Lower leg skin (tissue), 4 donors: Measurements from ENCODE around the gene ADAM17. TPM values are rescaled to one million over a fixed set of nuclear protein-coding genes. Genes with fewer than 3 reads are reported as not detected.
"Not testable (repeated sequence)": the region's sequence is repeated elsewhere in the genome, so short reads cannot be mapped to it uniquely, and the experiment has no call there.

ENCODE experiments used
- DNase-seq, 2 donors: peaks; one replicate each; pipeline ENCODE4 v3.0.0-alpha.2; 2019; ENCODE audit warnings: low spot score in 2 of 2
- H3K4me3 ChIP-seq: fragments of 200-600 bp; sonication (generic); 2 replicates; pipeline ENCODE4 v1.5.1; 2017; ENCODE audit warnings: mild to moderate bottlenecking, low read depth; ENCODE audit not compliant: poor library complexity, severe bottlenecking
- CTCF ChIP-seq, 3 donors: fragments of 450-650 bp; IDR thresholded peaks; one replicate each; pipeline ENCODE4 v1.5.1; 2016; ENCODE audit warnings: antibody characterized with exemption in 3 of 3, mild to moderate bottlenecking in 3 of 3, moderate library complexity in 2 of 3
- POLR2A ChIP-seq, 2 donors: fragments of 450-650 bp; IDR thresholded peaks; one replicate each; pipeline ENCODE4 v1.6.1; 2016 to 2017; ENCODE audit warnings: antibody characterized with exemption in 2 of 2, mild to moderate bottlenecking in 1 of 2, moderate library complexity in 1 of 2
- WGBS, 2 donors: methylation state at CpG; one replicate each; pipeline ENCODE4 v1.1.5; 2018; 5-methylcytosine and 5-hydroxymethylcytosine counted together
- intact Hi-C: fragments of 100-400 bp; cut with DNase I; formaldehyde crosslinking; loops from one replicate; pipeline ENCODE4 v1.15.0; 2023; ENCODE audit warnings: low total_unique reads
- total RNA-seq, 4 donors: library from RNA; depleted of rRNA; stranded (reverse); fragments of >200 nt; gene quantifications; one replicate each; pipeline ENCODE4 v1.1.0, GENCODE V29; 2016

ADAM17 gene
- total RNA-seq, 4 donors from 2014 or later = 23.0 to 29.8 (median 27.5) TPM

- TF ChIP-seq POLR2A (IDR thresholded peaks at IDR 0.05) = no peak
- no peak for TF ChIP-seq CTCF (IDR thresholded peaks at IDR 0.05)
- WGBS, 2 donors = 69 to 87% methylated on average over 1 of the region's 1 CpG
- DNase-seq = peak in 1 of 2 donors; percentile 68
- intact Hi-C loops = loop anchor here (10.0 kb wide), 1 partner anchor 196 kb away; no protein-coding TSS in a partner anchor
- no peak overlapping the region for H3K4me3 ChIP-seq
Observed at GRCh38 chr2:9558948-9559381, 3.3 kb upstream of the ADAM17 start.

GRCh38 chr2:9556121-9556743 is 602 bp upstream of the ADAM17 start:
- DNase-seq = peak in 1 of 2 donors; percentile 23
- intact Hi-C loops = loop anchor here (10.0 kb wide), 1 partner anchor 199 kb away; no protein-coding TSS in a partner anchor
- TF ChIP-seq POLR2A (IDR thresholded peaks at IDR 0.05) = no peak
- TF ChIP-seq CTCF (IDR thresholded peaks at IDR 0.05) = no peak
- WGBS, 2 donors = 0% methylated on average over 22 to 23 of the region's 32 CpGs
- H3K4me3 ChIP-seq = peak overlapping the region; percentile 50

- DNase-seq = peak; percentile 56 to 82
Observed at GRCh38 chr2:9554921-9555296, 721 bp downstream of the ADAM17 start.

GRCh38 chr2:9552219-9553178 is 3.1 kb downstream of the ADAM17 start:
- no peak overlapping the region for H3K4me3 ChIP-seq
- intact Hi-C loops = loop anchor here (10.0 kb wide), 1 partner anchor 202 kb away; no protein-coding TSS in a partner anchor
- WGBS, 2 donors = 11 to 13% methylated on average over 2 of the region's 2 CpGs
- DNase-seq = no peak
- TF ChIP-seq POLR2A (IDR thresholded peaks at IDR 0.05) = no peak
- no peak for TF ChIP-seq CTCF (IDR thresholded peaks at IDR 0.05)

More at GRCh38 chr2:9554921-9555296, 721 bp downstream of the ADAM17 start:
- H3K4me3 ChIP-seq = peak overlapping the region; percentile 87
- TF ChIP-seq POLR2A (IDR thresholded peaks at IDR 0.05) (no peak), CTCF (IDR thresholded peaks at IDR 0.05) (no peak)
- WGBS, 2 donors = 0 to 1% methylated on average over 9 of the region's 9 CpGs
- intact Hi-C loops = loop anchor here (10.0 kb wide), 1 partner anchor 200 kb away; no protein-coding TSS in a partner anchor

- not testable (repeated sequence) for H3K4me3 ChIP-seq
- DNase-seq = peak in 1 of 2 donors; percentile 59
- intact Hi-C loops = loop anchor here (10.0 kb wide), 1 partner anchor 204 kb away; no protein-coding TSS in a partner anchor
- 82 to 86% methylated on average over 7 of the region's 7 CpGs for WGBS, 2 donors
Observed at GRCh38 chr2:9550859-9551391, 4.7 kb downstream of the ADAM17 start.
